Measurements from ENCODE around the gene HCRTR1.

GRCh38 chr1:31643976-31644559 is 26.6 kb downstream of the HCRTR1 start:
- TF ChIP-seq CTCF (IDR thresholded peaks at IDR 0.05) (no peak), POLR2A (IDR thresholded peaks at IDR 0.05) (no peak)

Data from heart left ventricle (tissue), 13 donors.